ENCODE data around the gene BOLA1.
"Not testable (repeated sequence)": the region's sequence is repeated elsewhere in the genome, so short reads cannot be mapped to it uniquely, and the experiment has no call there.

Gene BOLA1

DNA sequence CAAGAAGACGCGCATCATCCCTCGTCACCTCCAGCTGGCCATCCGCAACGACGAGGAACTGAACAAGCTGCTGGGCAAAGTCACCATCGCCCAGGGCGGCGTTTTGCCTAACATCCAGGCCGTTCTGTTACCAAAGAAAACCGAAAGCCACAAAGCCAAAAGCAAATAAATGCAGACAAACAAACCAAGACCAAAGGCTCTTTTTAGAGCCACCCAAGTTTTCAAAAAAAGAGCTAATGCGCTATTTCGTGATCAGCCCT lies 12.2 kb upstream of the BOLA1 start:
- Histone ChIP-seq H3K27ac (ENCODE audit: insufficient read depth, low read depth, low read length, poor library complexity, severe bottlenecking) (peak overlapping the region; percentile 98), H3K4me3 (ENCODE audit: insufficient read depth, low read depth, low read length) (peak overlapping the region; percentile 80)
- 0 to 1% methylated on average over 10 to 13 of the region's 13 CpGs for WGBS, 2 experiments
- H3K4me1 ChIP-seq (ENCODE audit: control insufficient read depth, insufficient read depth, low read length); H3K27me3 ChIP-seq (ENCODE audit: control insufficient read depth, insufficient read depth, low read length, poor library complexity, severe bottlenecking); H3K9me3 ChIP-seq (ENCODE audit: control insufficient read depth, low read length); H3K36me3 ChIP-seq (ENCODE audit: control insufficient read depth, insufficient read depth, low read length): not testable (repeated sequence)

DNA sequence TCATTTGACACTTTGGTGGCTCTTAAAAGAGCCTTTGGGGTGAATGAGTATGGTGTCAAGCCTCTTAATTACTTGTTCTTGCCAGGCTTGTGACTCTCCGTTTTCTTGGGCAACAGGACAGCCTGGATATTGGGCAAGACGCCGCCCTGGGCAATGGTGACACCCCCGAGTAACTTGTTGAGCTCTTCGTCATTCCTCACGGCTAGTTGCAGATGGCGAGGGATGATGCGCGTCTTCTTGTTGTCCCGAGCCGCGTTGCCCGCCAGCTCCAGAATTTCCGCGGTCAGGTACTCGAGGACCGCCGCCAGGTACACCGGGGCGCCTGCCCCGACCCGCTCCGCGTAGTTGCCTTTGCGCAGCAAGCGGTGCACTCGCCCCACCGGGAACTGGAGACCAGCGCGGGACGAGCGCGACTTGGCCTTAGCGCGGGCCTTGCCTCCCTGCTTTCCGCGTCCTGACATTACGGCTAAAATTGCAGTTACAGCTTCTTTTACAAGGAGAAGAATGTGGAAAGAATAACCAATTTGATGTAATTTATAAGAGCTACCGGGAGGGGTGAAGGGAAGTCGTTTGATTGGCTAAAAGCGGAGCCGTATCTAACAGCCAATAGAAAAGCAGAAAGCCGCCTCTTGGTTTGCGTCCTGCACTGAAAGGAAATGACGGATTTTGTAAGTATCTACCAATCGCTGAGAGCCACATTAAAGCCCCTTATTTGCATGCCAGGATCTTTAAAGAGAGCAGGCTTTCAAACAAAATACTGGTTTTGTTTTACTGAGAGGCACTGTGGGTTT lies 11.7 kb upstream of the BOLA1 start:
- Histone ChIP-seq H3K4me3 (ENCODE audit: insufficient read depth, low read depth, low read length) (peak overlapping the region; percentile 80), H3K27me3 (ENCODE audit: control insufficient read depth, insufficient read depth, low read length, poor library complexity, severe bottlenecking) (no peaks in the 10 kb centered on the region), H3K9me3 (ENCODE audit: control insufficient read depth, low read length) (no peaks in the 10 kb centered on the region), H3K27ac (ENCODE audit: insufficient read depth, low read depth, low read length, poor library complexity, severe bottlenecking) (peak overlapping the region; percentile 98), H3K36me3 (ENCODE audit: control insufficient read depth, insufficient read depth, low read length) (no peaks in the 10 kb centered on the region), H3K4me1 (ENCODE audit: control insufficient read depth, insufficient read depth, low read length) (peaks cover 4% of the 10 kb centered on the region)
- WGBS, 2 experiments, result 0 to 1% methylated on average over 46 of the region's 46 CpGs

DNA sequence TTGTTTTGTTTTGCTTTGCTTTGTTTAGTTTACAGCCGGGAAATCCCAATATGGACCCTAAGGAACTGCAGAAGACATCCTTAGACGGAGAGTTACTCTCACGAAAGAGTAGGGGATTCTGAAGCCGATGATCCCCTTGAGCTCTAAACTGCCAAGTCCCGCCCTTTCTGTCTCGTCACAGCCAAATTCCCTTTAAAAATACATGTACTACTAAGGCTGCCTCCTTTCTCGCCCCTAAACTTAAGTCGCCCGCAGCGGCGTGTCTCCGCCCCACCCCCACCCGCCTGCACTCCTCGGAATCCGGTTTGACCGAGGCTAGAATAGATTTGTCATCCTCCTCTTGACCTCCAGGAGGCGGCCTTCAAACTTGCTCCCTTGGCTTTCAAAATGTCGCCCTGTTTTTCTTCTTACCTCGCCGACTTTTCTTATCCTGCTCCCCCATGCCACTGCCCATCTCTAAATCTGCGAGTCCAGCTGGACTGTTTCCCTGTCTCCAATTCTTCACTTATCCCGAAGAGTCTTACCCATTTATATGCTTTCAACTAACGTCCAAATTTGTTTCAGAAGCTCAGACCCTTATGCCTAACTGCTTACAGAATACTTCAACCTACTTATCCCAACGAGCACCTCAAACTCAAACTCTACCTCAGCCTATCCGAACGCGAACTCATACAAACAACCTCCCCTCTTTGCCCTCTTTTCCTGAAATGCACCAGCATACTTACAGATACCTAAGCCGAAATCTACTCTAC lies 10.9 kb upstream of the BOLA1 start:
- Histone ChIP-seq H3K4me3 (ENCODE audit: insufficient read depth, low read depth, low read length) (peak overlapping the region; percentile 80), H3K4me1 (ENCODE audit: control insufficient read depth, insufficient read depth, low read length) (peaks cover 4% of the 10 kb centered on the region), H3K9me3 (ENCODE audit: control insufficient read depth, low read length) (no peaks in the 10 kb centered on the region), H3K36me3 (ENCODE audit: control insufficient read depth, insufficient read depth, low read length) (no peaks in the 10 kb centered on the region), H3K27me3 (ENCODE audit: control insufficient read depth, insufficient read depth, low read length, poor library complexity, severe bottlenecking) (no peaks in the 10 kb centered on the region), H3K27ac (ENCODE audit: insufficient read depth, low read depth, low read length, poor library complexity, severe bottlenecking) (peak overlapping the region; percentile 98)
- WGBS, 2 experiments, result 4% methylated on average over 28 of the region's 28 CpGs

DNA sequence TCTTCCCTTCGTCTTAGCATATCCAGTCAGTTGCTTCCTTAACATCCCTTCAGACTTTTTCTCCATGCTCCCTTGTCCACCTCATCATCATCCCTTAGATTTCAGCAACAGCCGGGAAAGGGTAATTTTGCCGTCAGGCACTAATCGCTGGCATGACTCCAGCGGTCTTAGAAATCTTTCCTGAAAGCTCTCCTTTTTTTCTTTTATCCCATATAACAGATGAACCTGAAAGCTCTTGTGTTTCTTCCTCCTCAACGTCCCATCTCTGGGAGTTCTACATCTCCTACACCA lies 10.4 kb upstream of the BOLA1 start:
- peak overlapping the region; percentile 80 for H3K4me3 ChIP-seq (ENCODE audit: insufficient read depth, low read depth, low read length)
- WGBS, 2 experiments, result 63 to 66% methylated on average over 6 of the region's 6 CpGs

DNA sequence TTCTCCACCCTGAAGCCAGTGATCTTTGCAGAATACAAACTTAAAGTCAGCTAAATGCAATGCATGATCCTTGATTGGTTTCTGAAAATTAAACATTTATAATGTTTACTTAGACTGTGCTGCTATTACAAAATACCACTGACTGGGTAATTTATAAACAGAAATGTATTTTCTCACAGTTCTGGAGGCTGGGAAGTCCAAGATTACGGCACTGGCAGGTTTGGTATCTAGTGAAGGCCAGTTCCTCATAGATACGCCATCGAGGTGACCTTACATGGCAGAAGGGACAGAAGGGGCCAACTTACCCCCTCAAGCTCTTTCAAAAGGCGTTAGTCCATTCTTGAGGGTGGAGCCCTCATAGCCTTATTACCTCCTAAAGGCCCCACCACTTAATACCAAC lies 2.8 kb upstream of the BOLA1 start:
- 90 to 93% methylated on average over 4 of the region's 4 CpGs for WGBS, 2 experiments
- no peaks in the 10 kb centered on the region for H3K36me3 ChIP-seq (ENCODE audit: control insufficient read depth, insufficient read depth, low read length)

More for the DNA sequence above, 10.4 kb upstream of the BOLA1 start:
- Histone ChIP-seq H3K27ac (ENCODE audit: insufficient read depth, low read depth, low read length, poor library complexity, severe bottlenecking) (peak overlapping the region; percentile 98), H3K27me3 (ENCODE audit: control insufficient read depth, insufficient read depth, low read length, poor library complexity, severe bottlenecking) (no peaks in the 10 kb centered on the region), H3K9me3 (ENCODE audit: control insufficient read depth, low read length) (no peaks in the 10 kb centered on the region), H3K36me3 (ENCODE audit: control insufficient read depth, insufficient read depth, low read length) (no peaks in the 10 kb centered on the region), H3K4me1 (ENCODE audit: control insufficient read depth, insufficient read depth, low read length) (peaks cover 3% of the 10 kb centered on the region)

DNA sequence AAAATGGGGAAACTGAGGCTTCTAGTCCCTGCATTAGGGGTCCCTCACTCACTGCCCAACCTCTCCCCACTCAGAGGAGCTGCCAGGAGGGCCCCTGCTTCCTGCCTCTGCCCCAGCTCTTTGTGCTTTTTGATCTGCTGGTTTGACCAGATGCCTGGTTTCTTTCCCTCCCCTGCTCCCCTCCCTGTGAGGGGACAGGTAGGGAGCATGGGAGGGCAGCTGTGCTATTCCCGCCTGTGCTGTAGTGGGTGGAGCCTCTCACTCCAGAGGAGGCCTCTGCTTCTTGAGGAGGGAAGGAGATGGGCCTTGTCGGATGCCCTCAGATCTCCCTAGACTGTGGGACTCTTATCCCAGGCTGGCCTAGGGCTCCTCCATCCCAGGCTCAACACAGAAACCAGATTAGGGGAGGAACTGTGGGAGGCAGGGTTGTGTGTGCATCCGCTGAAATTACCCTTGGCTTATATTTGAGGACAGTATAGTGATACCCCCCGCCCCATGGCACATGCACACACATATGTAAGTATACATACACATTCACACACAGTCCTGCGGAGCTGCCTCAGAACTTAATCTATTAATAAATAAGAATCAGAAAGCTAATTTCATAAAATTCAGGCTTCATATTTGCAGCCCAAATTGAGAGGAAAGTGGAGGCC lies 4.6 kb downstream of the BOLA1 start:
- Histone ChIP-seq H3K4me3 (ENCODE audit: insufficient read depth, low read depth, low read length) (no peak overlapping the region), H3K36me3 (ENCODE audit: control insufficient read depth, insufficient read depth, low read length) (peaks cover under 1% of the 10 kb centered on the region), H3K9me3 (ENCODE audit: control insufficient read depth, low read length) (no peaks in the 10 kb centered on the region), H3K27ac (ENCODE audit: insufficient read depth, low read depth, low read length, poor library complexity, severe bottlenecking) (no peak overlapping the region), H3K27me3 (ENCODE audit: control insufficient read depth, insufficient read depth, low read length, poor library complexity, severe bottlenecking) (no peaks in the 10 kb centered on the region), H3K4me1 (ENCODE audit: control insufficient read depth, insufficient read depth, low read length) (no peaks in the 10 kb centered on the region)
- 72 to 82% methylated on average over 2 to 5 of the region's 5 CpGs for WGBS, 2 experiments

More for the DNA sequence above, 2.8 kb upstream of the BOLA1 start:
- Histone ChIP-seq H3K4me3 (ENCODE audit: insufficient read depth, low read depth, low read length) (no peak overlapping the region), H3K27me3 (ENCODE audit: control insufficient read depth, insufficient read depth, low read length, poor library complexity, severe bottlenecking) (no peaks in the 10 kb centered on the region), H3K9me3 (ENCODE audit: control insufficient read depth, low read length) (no peaks in the 10 kb centered on the region), H3K27ac (ENCODE audit: insufficient read depth, low read depth, low read length, poor library complexity, severe bottlenecking) (no peak overlapping the region), H3K4me1 (ENCODE audit: control insufficient read depth, insufficient read depth, low read length) (no peaks in the 10 kb centered on the region)

DNA sequence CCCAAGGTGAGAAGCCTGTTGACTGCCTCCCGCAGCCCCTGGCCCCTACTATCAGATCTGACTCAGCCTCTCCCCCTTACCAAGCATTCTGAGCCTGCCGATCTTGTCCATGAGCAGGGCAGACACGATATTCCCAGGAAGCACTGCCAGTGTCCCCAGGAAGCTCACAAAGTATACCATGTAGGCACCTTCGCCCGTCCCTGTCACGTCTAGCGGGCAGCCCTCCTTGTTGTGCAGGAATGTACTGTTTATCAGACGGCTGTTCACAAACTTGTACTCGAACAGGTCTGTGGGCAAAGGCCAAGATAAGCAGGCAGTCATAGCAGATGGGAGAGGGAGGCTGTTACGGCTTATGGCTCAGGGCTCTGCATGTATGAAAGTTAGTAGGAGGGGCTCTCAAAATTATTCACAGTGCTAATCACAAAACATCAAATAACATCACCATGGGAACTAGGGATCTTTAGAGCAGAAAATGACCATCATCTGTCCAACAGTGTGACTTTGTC lies 7.3 kb downstream of the BOLA1 start:
- H3K27ac ChIP-seq (ENCODE audit: insufficient read depth, low read depth, low read length, poor library complexity, severe bottlenecking), result no peak overlapping the region
- no peaks in the 10 kb centered on the region for H3K27me3 ChIP-seq (ENCODE audit: control insufficient read depth, insufficient read depth, low read length, poor library complexity, severe bottlenecking)
- H3K36me3 ChIP-seq (ENCODE audit: control insufficient read depth, insufficient read depth, low read length), result peaks cover 12% of the 10 kb centered on the region
- WGBS, 2 experiments, result 94 to 95% methylated on average over 9 to 10 of the region's 10 CpGs
- no peaks in the 10 kb centered on the region for H3K4me1 ChIP-seq (ENCODE audit: control insufficient read depth, insufficient read depth, low read length)
- no peak overlapping the region for H3K4me3 ChIP-seq (ENCODE audit: insufficient read depth, low read depth, low read length)
- no peaks in the 10 kb centered on the region for H3K9me3 ChIP-seq (ENCODE audit: control insufficient read depth, low read length)

DNA sequence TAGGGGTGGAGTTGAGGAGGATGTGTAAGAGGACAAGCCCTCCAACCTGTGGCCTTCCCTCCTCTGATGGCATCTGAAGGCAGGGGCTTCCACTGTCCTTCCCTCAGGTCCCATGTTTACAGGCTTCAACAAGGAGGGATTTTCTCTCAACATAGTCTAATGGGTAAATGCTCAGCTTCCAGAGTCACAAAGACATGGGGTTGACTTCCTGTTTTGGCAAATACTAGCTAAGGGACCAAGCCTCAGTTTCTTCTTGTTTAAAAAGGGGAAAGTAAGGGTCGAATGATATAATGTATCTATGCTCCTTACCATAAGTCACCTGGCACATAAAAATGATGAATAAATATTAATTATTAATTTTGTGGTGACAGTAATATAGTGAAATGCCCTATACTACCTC lies 15.2 kb downstream of the BOLA1 start:
- H3K4me1 ChIP-seq (ENCODE audit: control insufficient read depth, insufficient read depth, low read length), result peaks cover 20% of the 10 kb centered on the region
- H3K9me3 ChIP-seq (ENCODE audit: control insufficient read depth, low read length), result no peaks in the 10 kb centered on the region
- H3K27me3 ChIP-seq (ENCODE audit: control insufficient read depth, insufficient read depth, low read length, poor library complexity, severe bottlenecking), result no peaks in the 10 kb centered on the region
- 80% methylated on average over 1 of the region's 1 CpG; no CpG with 5 or more reads in 1 of the 2 experiments for WGBS, 2 experiments
- no peak overlapping the region for H3K4me3 ChIP-seq (ENCODE audit: insufficient read depth, low read depth, low read length)
- H3K36me3 ChIP-seq (ENCODE audit: control insufficient read depth, insufficient read depth, low read length), result peaks cover 9% of the 10 kb centered on the region
- H3K27ac ChIP-seq (ENCODE audit: insufficient read depth, low read depth, low read length, poor library complexity, severe bottlenecking), result no peak overlapping the region

DNA sequence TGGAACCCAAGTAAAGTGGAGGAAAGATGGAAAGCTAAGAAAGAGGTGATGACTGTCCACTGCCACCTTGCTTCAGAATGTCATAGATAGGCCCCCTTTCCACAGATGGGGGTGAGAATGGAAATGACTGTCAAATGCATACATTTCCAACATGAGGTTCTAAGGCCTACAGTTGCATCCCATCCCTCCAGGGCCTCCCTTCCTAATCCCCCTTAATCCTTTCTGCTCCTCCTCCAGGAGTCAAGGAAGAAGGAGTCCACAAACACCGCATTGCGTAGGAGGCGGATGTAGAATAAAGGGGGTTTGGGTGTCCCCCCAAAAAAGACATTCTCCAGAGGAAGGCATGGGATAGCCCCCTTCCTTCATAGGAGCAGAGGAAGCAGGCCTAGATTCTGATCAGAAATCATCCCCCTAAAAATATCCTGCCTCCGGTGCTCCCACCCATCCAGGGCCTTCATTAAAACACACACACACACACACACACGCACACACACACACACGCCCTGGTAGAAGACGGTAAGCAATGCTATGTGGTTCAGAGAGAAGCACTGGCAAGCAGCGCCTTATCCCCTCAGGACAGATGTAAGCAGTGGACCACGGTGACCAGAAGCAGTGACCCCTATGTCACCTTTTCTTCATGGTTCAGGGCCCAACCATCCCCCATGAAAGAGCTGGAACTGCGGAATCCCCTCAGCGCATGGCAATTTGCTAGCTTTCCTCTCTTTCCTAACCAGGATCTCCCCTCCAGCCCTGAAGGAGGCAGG lies 16.2 kb downstream of the BOLA1 start:
- Histone ChIP-seq H3K9me3 (ENCODE audit: control insufficient read depth, low read length) (no peaks in the 10 kb centered on the region), H3K4me1 (ENCODE audit: control insufficient read depth, insufficient read depth, low read length) (peaks cover 20% of the 10 kb centered on the region), H3K4me3 (ENCODE audit: insufficient read depth, low read depth, low read length) (peak overlapping the region; percentile 59), H3K27ac (ENCODE audit: insufficient read depth, low read depth, low read length, poor library complexity, severe bottlenecking) (peak overlapping the region; percentile 74), H3K27me3 (ENCODE audit: control insufficient read depth, insufficient read depth, low read length, poor library complexity, severe bottlenecking) (no peaks in the 10 kb centered on the region), H3K36me3 (ENCODE audit: control insufficient read depth, insufficient read depth, low read length) (peaks cover 7% of the 10 kb centered on the region)
- WGBS, 2 experiments, result 68 to 76% methylated on average over 9 to 11 of the region's 11 CpGs

Data from ectodermal cell (in vitro differentiated cells).